OCI-LY7 (cell line): Measurements from ENCODE around the gene RNU5D-1. TPM values are rescaled to one million over a fixed set of nuclear protein-coding genes. Genes with fewer than 3 reads are reported as not detected.

Experiments used
- BruUV-seq: library from RNA; stranded (reverse); fragments of 400-500 nt; replicated peaks from 2 replicates; lab custom pipeline; 2021; lab: Mats Ljungman, UMichigan
- CTCF ChIA-PET: fragments of 300-600 bp; sonication (Branson Sonifier 250); formaldehyde crosslinking; loops from one replicate; lab custom pipeline; 2022; ENCODE audit warnings: antibody characterized with exemption; ENCODE audit not compliant: unreplicated experiment; lab: Charles Lee
- POLR2A ChIA-PET: fragments of 300-600 bp; sonication (Branson Sonifier 250); formaldehyde crosslinking; loops from one replicate; lab custom pipeline; 2022; ENCODE audit warnings: antibody characterized with exemption; lab: Charles Lee
- DNase-seq: peaks from one replicate; pipeline ENCODE4 v3.0.0-alpha.2; 2015; ENCODE audit warnings: low spot score
- H2AFZ ChIP-seq: fragments of 200-600 bp; sonication (generic), shearing (Covaris generic); 2 replicates; pipeline ENCODE4 v1.6.1; 2014; ENCODE audit warnings: mild to moderate bottlenecking, antibody characterized with exemption, low read length, moderate library complexity
- H3K27ac ChIP-seq: fragments of 200-600 bp; sonication (generic); 2 replicates; pipeline ENCODE4 v1.5.1; 2014; ENCODE audit warnings: mixed run types, low read depth, mild to moderate bottlenecking, moderate library complexity, low read length, inconsistent platforms; ENCODE audit not compliant: poor library complexity, severe bottlenecking
- H3K36me3 ChIP-seq: fragments of 200-600 bp; sonication (generic); 2 replicates; pipeline ENCODE4 v1.6.1; 2014; ENCODE audit warnings: mild to moderate bottlenecking, antibody characterized with exemption, low read length, moderate library complexity, mixed read lengths; ENCODE audit not compliant: insufficient read depth
- H3K4me1 ChIP-seq: fragments of 200-600 bp; sonication (generic); 2 replicates; pipeline ENCODE4 v1.5.1; 2014; ENCODE audit warnings: mild to moderate bottlenecking, low read length; ENCODE audit not compliant: insufficient read depth, poor library complexity, severe bottlenecking
- H3K4me2 ChIP-seq: fragments of 200-600 bp; sonication (generic); 2 replicates; pipeline ENCODE4 v1.6.1; 2014; ENCODE audit warnings: mild to moderate bottlenecking, low read length
- H3K4me3 ChIP-seq: fragments of 200-600 bp; sonication (generic); 2 replicates; pipeline ENCODE4 v1.5.1; 2014; ENCODE audit warnings: mild to moderate bottlenecking, low read depth, low read length; ENCODE audit not compliant: poor library complexity, severe bottlenecking
- H3K79me2 ChIP-seq: fragments of 200-600 bp; sonication (generic); 2 replicates; pipeline ENCODE4 v1.6.1; 2016; ENCODE audit warnings: low read depth, mild to moderate bottlenecking, low read length, moderate library complexity, mixed read lengths; ENCODE audit not compliant: insufficient read depth
- H3K9me2 ChIP-seq: fragments of 200-600 bp; sonication (generic); 2 replicates; pipeline ENCODE4 v1.6.1; 2016; ENCODE audit warnings: mild to moderate bottlenecking, low read length, mixed read lengths; ENCODE audit not compliant: insufficient read depth
- H3K9me3 ChIP-seq: fragments of 200-600 bp; sonication (generic); 2 replicates; pipeline ENCODE4 v1.6.1; 2014; ENCODE audit warnings: mild to moderate bottlenecking, mixed run types, low read length, mixed read lengths
- H4K20me1 ChIP-seq: fragments of 200-600 bp; sonication (generic); 2 replicates; pipeline ENCODE4 v1.6.1; 2014; ENCODE audit warnings: mild to moderate bottlenecking, antibody characterized with exemption, low read length, moderate library complexity, mixed read lengths; ENCODE audit not compliant: insufficient read depth
- CTCF ChIP-seq: fragments of 200-600 bp; sonication (generic); conservative IDR thresholded peaks from 2 replicates; pipeline ENCODE4 v1.5.1; 2014; ENCODE audit warnings: mild to moderate bottlenecking, antibody characterized with exemption, low read length, moderate library complexity, mixed read lengths
- EZH2phosphoT487 ChIP-seq: fragments of 200-600 bp; sonication (generic); IDR thresholded peaks from 2 replicates; pipeline ENCODE4 v1.6.1; 2018; ENCODE audit warnings: low read depth, borderline replicate concordance, mild to moderate bottlenecking, mixed run types, antibody characterized with exemption, low read length, moderate library complexity, mixed read lengths
- intact Hi-C: fragments of 100-400 bp; cut with micrococcal nuclease; formaldehyde crosslinking; loops from one replicate; pipeline ENCODE4 v1.10.0; 2022; ENCODE audit not compliant: unreplicated experiment
- total RNA-seq, 2 experiments: library from RNA; depleted of rRNA in 1 of 2; stranded (reverse); fragments of >200 nt in 1 of 2; shearing (Covaris generic) in 1 of 2; gene quantifications; 2 replicates each; pipeline ENCODE4 v1.2.3, GENCODE V29; 2014 to 2022

The RNU5D-1 gene
- total RNA-seq, 2 experiments from 2014 or later = not detected

GRCh38 chr1:44688760-44689446 lies 42.1 kb downstream of the RNU5D-1 start:
- Histone ChIP-seq H3K79me2 (no peaks in the 10 kb centered on the region), H3K27ac (no peak overlapping the region), H3K4me2 (no peak overlapping the region), H3K4me1 (peaks cover 33% of the 10 kb centered on the region), H2AFZ (no peak overlapping the region), H3K36me3 (no peaks in the 10 kb centered on the region; the same call in 1 of the 2 replicates), H3K9me3 (no peaks in the 10 kb centered on the region; the same call in 1 of the 2 replicates), H3K9me2 (no peaks in the 10 kb centered on the region), H4K20me1 (no peaks in the 10 kb centered on the region), H3K4me3 (no peak overlapping the region)
- BruUV-seq = no TSS peak
- intact Hi-C loops = no loop called here
- no peak for DNase-seq
- CTCF ChIA-PET = no interaction called here
- TF ChIP-seq EZH2phosphoT487 (no peak), CTCF (no peak)
- POLR2A ChIA-PET = interaction anchor here (1.0 kb wide), 1 partner anchor 9 kb away, joined by 3 read pairs; no protein-coding TSS in a partner anchor

- Histone ChIP-seq H3K4me2 (no peak overlapping the region), H3K9me2 (no peaks in the 10 kb centered on the region), H3K27ac (no peak overlapping the region), H3K36me3 (no peaks in the 10 kb centered on the region), H3K4me1 (peaks cover 23% of the 10 kb centered on the region), H3K4me3 (no peak overlapping the region), H2AFZ (no peak overlapping the region), H3K9me3 (no peaks in the 10 kb centered on the region), H4K20me1 (no peaks in the 10 kb centered on the region), H3K79me2 (no peaks in the 10 kb centered on the region)
- POLR2A ChIA-PET = interaction anchor here (1.0 to 2.4 kb wide), 3 partner anchors 9 to 11 kb away, joined by 3 to 7 read pairs (median 5); no protein-coding TSS in a partner anchor
- BruUV-seq = no TSS peak
- no peak for DNase-seq
- TF ChIP-seq CTCF (no peak), EZH2phosphoT487 (no peak)
- CTCF ChIA-PET = no interaction called here
- intact Hi-C loops = no loop called here
Measured at GRCh38 chr1:44685881-44686280, 45.1 kb downstream of the RNU5D-1 start.

GRCh38 chr1:44685218-44685617 lies 45.8 kb downstream of the RNU5D-1 start:
- H3K79me2 ChIP-seq = no peaks in the 10 kb centered on the region
- H3K9me2 ChIP-seq = no peaks in the 10 kb centered on the region
- ChIA-PET POLR2A (interaction anchor here (0.7 to 2.4 kb wide), 6 partner anchors 9 to 90 kb away, joined by 3 to 8 read pairs (median 5); partner anchors contain the start of gene RPS8), CTCF (no interaction called here)
- peak overlapping the region; percentile 37 for H3K27ac ChIP-seq
- H3K4me1 ChIP-seq = peaks cover 19% of the 10 kb centered on the region
- H3K36me3 ChIP-seq = no peaks in the 10 kb centered on the region
- H3K4me2 ChIP-seq = no peak overlapping the region
- TF ChIP-seq CTCF (no peak), EZH2phosphoT487 (no peak)
- H4K20me1 ChIP-seq = no peaks in the 10 kb centered on the region
- no peak overlapping the region for H2AFZ ChIP-seq
- BruUV-seq = no TSS peak
- no peak overlapping the region for H3K4me3 ChIP-seq
- no peak for DNase-seq
- intact Hi-C loops = no loop called here
- H3K9me3 ChIP-seq = no peaks in the 10 kb centered on the region
